H1 (cell line): ENCODE measurements around the gene MTX3. TPM values are rescaled to one million over a fixed set of nuclear protein-coding genes. Genes with fewer than 3 reads are reported as not detected.

Experiments used
- CTCF ChIA-PET: fragments of 300-600 bp; sonication (Branson Sonifier 250); formaldehyde crosslinking; loops from one replicate; lab custom pipeline; 2021; ENCODE audit not compliant: partially characterized antibody; lab: Charles Lee
- POLR2A ChIA-PET: fragments of 300-600 bp; sonication (Branson Sonifier 250); formaldehyde crosslinking; loops from one replicate; lab custom pipeline; 2021; ENCODE audit warnings: inconsistent platforms; ENCODE audit not compliant: partially characterized antibody; lab: Charles Lee
- DNase-seq, 2 experiments: peaks; one replicate each; pipeline versions ENCODE4 v3.0.0 to v3.0.0-alpha.2; 2010 to 2022; ENCODE audit warnings: low spot score in 2 of 2, low read depth in 1 of 2, mixed read lengths in 1 of 2
- FAIRE-seq: peaks from 2 replicates; lab custom pipeline; 2011; peaks lifted over from hg19 to GRCh38; lab: Jason Lieb, UNC
- H2AFZ ChIP-seq: 2 replicates; pipeline ENCODE4 v1.8.1; 2012; ENCODE audit warnings: low read length, inconsistent platforms
- H2AK5ac ChIP-seq: 2 replicates; pipeline ENCODE4 v1.6.1; 2013; ENCODE audit warnings: low read depth, low read length
- H2BK120ac ChIP-seq: replicated peaks from 2 replicates; pipeline ENCODE3; 2013; ENCODE audit warnings: low read depth, low read length, inconsistent platforms
- H2BK12ac ChIP-seq: 2 replicates; pipeline ENCODE4 v1.6.1; 2013; ENCODE audit warnings: low read depth, low read length
- H2BK15ac ChIP-seq: 2 replicates; pipeline ENCODE4 v1.6.1; 2013; ENCODE audit warnings: low read length
- H2BK20ac ChIP-seq: 2 replicates; pipeline ENCODE4 v1.6.1; 2013; ENCODE audit warnings: low read length
- H2BK5ac ChIP-seq: 2 replicates; pipeline ENCODE4 v1.6.1; 2013; ENCODE audit warnings: low read depth, low read length
- H3K14ac ChIP-seq: 2 replicates; pipeline ENCODE4 v1.6.1; 2013; ENCODE audit warnings: inconsistent platforms; ENCODE audit not compliant: insufficient read length
- H3K18ac ChIP-seq: 2 replicates; pipeline ENCODE4 v1.6.1; 2013; ENCODE audit warnings: low read length; ENCODE audit errors: extremely low read depth
- H3K23ac ChIP-seq: 2 replicates; pipeline ENCODE4 v1.6.1; 2013; ENCODE audit warnings: inconsistent platforms; ENCODE audit not compliant: insufficient read length
- H3K23me2 ChIP-seq: 2 replicates; pipeline ENCODE4 v1.6.1; 2013; ENCODE audit warnings: low read depth, low read length
- H3K27ac ChIP-seq: 2 replicates; pipeline ENCODE4 v1.6.1; 2011; ENCODE audit warnings: low read depth, low read length, inconsistent platforms
- H3K27me3 ChIP-seq, 4 experiments: replicated peaks in 1 of 4; 1 replicate in 1 of 4; 2 replicates in 3 of 4; pipeline versions ENCODE4 v1.6.1 to v1.8.1; 2011 to 2013; ENCODE audit warnings: low read length in 3 of 4, mild to moderate bottlenecking in 3 of 4, inconsistent platforms in 2 of 4, mixed read lengths in 2 of 4, moderate library complexity in 1 of 4; ENCODE audit not compliant: control insufficient read depth in 3 of 4, insufficient read depth in 3 of 4; ENCODE audit errors: extremely low read depth in 1 of 4
- H3K36me3 ChIP-seq, 4 experiments: 2 replicates each; pipeline versions ENCODE4 v1.6.1 to v1.8.1; 2011 to 2013; ENCODE audit warnings: mild to moderate bottlenecking in 4 of 4, low read length in 3 of 4, moderate library complexity in 2 of 4, control low read depth in 1 of 4, inconsistent platforms in 1 of 4; ENCODE audit not compliant: insufficient read depth in 4 of 4, control insufficient read depth in 2 of 4
- H3K4ac ChIP-seq: replicated peaks from 2 replicates; pipeline ENCODE3; 2013; ENCODE audit warnings: low read length, low read depth, mixed read lengths, inconsistent platforms; ENCODE audit not compliant: insufficient read length
- H3K4me1 ChIP-seq, 4 experiments: replicated peaks in 1 of 4; 1 replicate in 1 of 4; 2 replicates in 3 of 4; pipeline versions ENCODE4 v1.6.1 to v1.8.1; 2011 to 2013; ENCODE audit warnings: low read length in 3 of 4, inconsistent platforms in 2 of 4, mixed read lengths in 1 of 4; ENCODE audit not compliant: insufficient read depth in 4 of 4, control insufficient read depth in 3 of 4
- H3K4me2 ChIP-seq, 2 experiments: 2 replicates each; pipeline versions ENCODE4 v1.6.1 to v1.8.1; 2011 to 2013; ENCODE audit warnings: low read depth in 2 of 2, low read length in 2 of 2, control low read depth in 1 of 2, inconsistent platforms in 1 of 2, mild to moderate bottlenecking in 1 of 2; ENCODE audit not compliant: insufficient read depth in 1 of 2
- H3K4me3 ChIP-seq, 4 experiments: fragments of 200-600, 300-600 bp in 1 of 4; sonication (generic), shearing (Covaris generic), sonication (Bioruptor Twin) in 1 of 4; 2 replicates each; pipeline versions ENCODE4 v1.5.1 to v1.8.1; 2011 to 2016; ENCODE audit warnings: low read length in 4 of 4, low read depth in 3 of 4, control low read depth in 2 of 4, inconsistent platforms in 2 of 4, mild to moderate bottlenecking in 2 of 4, mixed read lengths in 1 of 4, moderate library complexity in 1 of 4; ENCODE audit not compliant: insufficient read depth in 2 of 4; ENCODE audit errors: extremely low read depth in 1 of 4
- H3K56ac ChIP-seq: replicated peaks from 2 replicates; pipeline ENCODE3; 2013; ENCODE audit warnings: low read depth, mild to moderate bottlenecking, mixed read lengths, low read length, inconsistent platforms; ENCODE audit not compliant: insufficient read length
- H3K79me1 ChIP-seq: 2 replicates; pipeline ENCODE4 v1.6.1; 2013; ENCODE audit warnings: low read depth, low read length, control low read depth
- H3K79me2 ChIP-seq, 2 experiments: 2 replicates each; pipeline versions ENCODE4 v1.6.1 to v1.8.1; 2012 to 2013; ENCODE audit warnings: low read length in 2 of 2, mild to moderate bottlenecking in 2 of 2, inconsistent platforms in 1 of 2; ENCODE audit not compliant: insufficient read depth in 2 of 2, control insufficient read depth in 1 of 2
- H3K9ac ChIP-seq, 4 experiments: replicated peaks in 1 of 4; 1 replicate in 1 of 4; 2 replicates in 3 of 4; pipeline versions ENCODE4 v1.6.1 to v1.8.1; 2011 to 2013; ENCODE audit warnings: low read depth in 3 of 4, low read length in 3 of 4, control low read depth in 2 of 4, mild to moderate bottlenecking in 2 of 4, moderate library complexity in 2 of 4, inconsistent platforms in 1 of 4; ENCODE audit errors: extremely low read depth in 1 of 4
- H3K9me3 ChIP-seq, 2 experiments: 2 replicates each; pipeline versions ENCODE4 v1.6.1 to v1.8.1; 2012 to 2013; ENCODE audit warnings: mild to moderate bottlenecking in 2 of 2, moderate library complexity in 2 of 2, control low read depth in 1 of 2, inconsistent platforms in 1 of 2, low read depth in 1 of 2, low read length in 1 of 2, mixed read lengths in 1 of 2; ENCODE audit not compliant: insufficient read depth in 2 of 2
- H4K20me1 ChIP-seq, 2 experiments: replicated peaks in 1 of 2; 2 replicates each; pipeline versions ENCODE3 to v1.8.1; 2011 to 2013; ENCODE audit warnings: inconsistent platforms in 2 of 2, low read length in 2 of 2, mild to moderate bottlenecking in 1 of 2; ENCODE audit not compliant: insufficient read depth in 2 of 2, control insufficient read depth in 1 of 2
- H4K5ac ChIP-seq: 2 replicates; pipeline ENCODE4 v1.6.1; 2013; ENCODE audit warnings: low read length, low read depth, mixed read lengths, inconsistent platforms; ENCODE audit not compliant: insufficient read length
- H4K8ac ChIP-seq: 2 replicates; pipeline ENCODE4 v1.8.0; 2013; ENCODE audit warnings: mild to moderate bottlenecking, moderate library complexity, low read length, inconsistent platforms; ENCODE audit not compliant: insufficient read depth; ENCODE audit errors: extremely low read depth
- H4K91ac ChIP-seq: replicated peaks from 2 replicates; pipeline ENCODE3; 2013; ENCODE audit warnings: low read length, mixed read lengths, inconsistent platforms; ENCODE audit not compliant: insufficient read length
- ATF3 ChIP-seq: IDR thresholded peaks from 2 replicates; pipeline ENCODE4 v1.6.1; 2011; ENCODE audit warnings: low read depth, mild to moderate bottlenecking, low read length; ENCODE audit not compliant: insufficient read depth
- BCL11A ChIP-seq, 2 experiments: IDR thresholded peaks; one replicate each; pipeline ENCODE4 v1.6.1; 2011; ENCODE audit warnings: low read depth in 2 of 2, low read length in 2 of 2, mild to moderate bottlenecking in 2 of 2
- EGR1 ChIP-seq: IDR thresholded peaks from 2 replicates; pipeline ENCODE4 v1.6.1; 2011; ENCODE audit warnings: low read depth, low read length, borderline replicate concordance
- JUND ChIP-seq: IDR thresholded peaks from 2 replicates; pipeline ENCODE4 v1.6.1; 2011; ENCODE audit warnings: mild to moderate bottlenecking, improper control_type of control experiment, low read length
- MAFK ChIP-seq: IDR thresholded peaks from 2 replicates; pipeline ENCODE4 v1.6.1; 2012; ENCODE audit warnings: low read depth, mild to moderate bottlenecking, improper control_type of control experiment, low read length
- POLR2AphosphoS5 ChIP-seq: IDR thresholded peaks from 2 replicates; pipeline ENCODE4 v1.6.1; 2011; ENCODE audit warnings: low read depth, low read length
- RBBP5 ChIP-seq: IDR thresholded peaks from 2 replicates; pipeline ENCODE4 v1.7.1; 2012; ENCODE audit warnings: low read depth, mild to moderate bottlenecking, inconsistent platforms, low read length, moderate library complexity, borderline replicate concordance
- RXRA ChIP-seq: IDR thresholded peaks from 2 replicates; pipeline ENCODE4 v1.6.1; 2011; ENCODE audit warnings: low read depth, mild to moderate bottlenecking, low read length, moderate library complexity; ENCODE audit not compliant: insufficient read depth
- WGBS, 2 experiments: shearing (Covaris generic) in 1 of 2; methylation state at CpG; one replicate each; pipeline versions ENCODE4 v1.1.6 to v1.1.7; 2013 to 2015; ENCODE audit warnings: low lambda C conversion rate in 2 of 2, mixed read lengths in 2 of 2, inconsistent platforms in 1 of 2, low coverage in 1 of 2, missing lambda C conversion rate in 1 of 2; ENCODE audit not compliant: insufficient replicate concordance in 2 of 2, insufficient coverage in 1 of 2, insufficient read length in 1 of 2; ENCODE audit errors: extremely low coverage in 1 of 2, missing lambda C conversion rate in 1 of 2; 5-methylcytosine and 5-hydroxymethylcytosine counted together
- polyA plus RNA-seq, 7 experiments: library from polyadenylated mRNA; depleted of rRNA in 3 of 7; stranded (reverse) in 5 of 7; unstranded in 2 of 7; fragments of >200 nt in 5 of 7; fragments of 200-250 nt in 2 of 7; gene quantifications; 1 replicate in 5 of 7; 2 replicates in 1 of 7; 4 replicates in 1 of 7; pipeline versions ENCODE4 v1.2.1 to v1.2.3, GENCODE V29; 2011 to 2013; ENCODE audit warnings: missing spikeins in 2 of 7, mixed read lengths in 2 of 7
- total RNA-seq: library from RNA; stranded (reverse); fragmentation: NEBNext Ultra II Directional; extraction: Animal tissue kit (Norgen Biotek cat#: 25700); gene quantifications from 2 replicates; pipeline ENCODE4 v1.2.1, GENCODE V29; 2021

Gene MTX3
- total and polyA plus RNA-seq, 2 of the 8 experiments (the other 6 are each of a cell fraction or from before 2014, with no cell fraction given): 9.4 to 28.8 TPM

- no peak overlapping the region for H3K18ac ChIP-seq
- H2AFZ ChIP-seq: no peak overlapping the region
- H2BK20ac ChIP-seq: no peak overlapping the region
- no peaks in the 10 kb centered on the region for H3K79me2 ChIP-seq
- H3K23ac ChIP-seq: no peak overlapping the region
- DNase-seq (no peak), FAIRE-seq (no peak)
- H3K9me3 ChIP-seq: no peaks in the 10 kb centered on the region
- no peak overlapping the region for H3K9ac ChIP-seq
- peaks cover 0 to 2% (median 0%) of the 10 kb centered on the region in 4 experiments; a peak in 1 of 7 replicates for H3K4me1 ChIP-seq
- H2AK5ac ChIP-seq: no peak overlapping the region
- H4K8ac ChIP-seq: no peak overlapping the region
- no peak overlapping the region for H3K4me3 ChIP-seq
- H2BK15ac ChIP-seq: no peak overlapping the region
- H3K23me2 ChIP-seq: no peaks in the 10 kb centered on the region
- ChIA-PET CTCF (interaction anchor here (1.4 kb wide), 1 partner anchor 95 kb away, joined by 4 read pairs; no protein-coding TSS in a partner anchor), POLR2A (interaction anchor here (1.0 to 1.2 kb wide), 2 partner anchors 9 to 17 kb away, joined by 3 to 4 read pairs; no protein-coding TSS in a partner anchor)
- peaks cover 0 to 15% (median 7%) of the 10 kb centered on the region in 4 experiments; a peak in 2 of 8 replicates for H3K36me3 ChIP-seq
- no peak overlapping the region for H2BK12ac ChIP-seq
- peaks cover 0 to 1% of the 10 kb centered on the region in 2 experiments for H4K20me1 ChIP-seq
- 0 out of 7 replicates have a peak, but pooled peaks cover 0 to 2% (median 0%) of the 10 kb centered on the region in 4 experiments for H3K27me3 ChIP-seq
- no peak overlapping the region for H3K14ac ChIP-seq
- H4K5ac ChIP-seq: no peak overlapping the region
- WGBS, 2 experiments: 75% methylated on average over 3 of the region's 3 CpGs; no CpG with 5 or more reads in 1 of the 2 experiments
- no peaks in the 10 kb centered on the region for H3K79me1 ChIP-seq
- H3K56ac ChIP-seq: no peak overlapping the region
- H3K4me2 ChIP-seq: no peak overlapping the region
- H2BK120ac ChIP-seq: no peak overlapping the region
- no peak overlapping the region for H4K91ac ChIP-seq
- no peak overlapping the region for H2BK5ac ChIP-seq
- H3K4ac ChIP-seq: no peak overlapping the region
- no peak overlapping the region for H3K27ac ChIP-seq
- no peak for TF ChIP-seq JUND
- no peak for TF ChIP-seq ATF3
- no peak for TF ChIP-seq POLR2AphosphoS5
- no peak for TF ChIP-seq RXRA
- no peak for TF ChIP-seq MAFK
- TF ChIP-seq BCL11A (IDR thresholded peaks at IDR 0.05; ENCODE audit: low read depth in 2 of 2, low read length in 2 of 2): no peak
- TF ChIP-seq EGR1: no peak
- TF ChIP-seq RBBP5: no peak
Observed at GRCh38 chr5:79973511-79973910, 17.6 kb downstream of the MTX3 start.
